Stomach smooth muscle (tissue), 2 donors: ENCODE measurements around the gene USP48.

Experiments used
- H3K27ac ChIP-seq: one replicate; pipeline ENCODE4 v1.7.0; 2013; ENCODE audit warnings: mild to moderate bottlenecking, low read length, inconsistent platforms
- H3K27me3 ChIP-seq, 2 donors: one replicate each; pipeline ENCODE4 v1.7.0; 2013; ENCODE audit warnings: low read length in 2 of 2; ENCODE audit not compliant: insufficient read depth in 2 of 2, control insufficient read depth in 1 of 2
- H3K36me3 ChIP-seq, 2 donors: one replicate each; pipeline ENCODE4 v1.7.0; 2013; ENCODE audit warnings: low read length in 2 of 2; ENCODE audit not compliant: control insufficient read depth in 2 of 2, insufficient read depth in 2 of 2
- H3K4me1 ChIP-seq: one replicate; pipeline ENCODE4 v1.7.0; 2013; ENCODE audit warnings: low read length; ENCODE audit not compliant: control insufficient read depth, insufficient read depth
- H3K4me3 ChIP-seq, 2 donors: one replicate each; pipeline ENCODE4 v1.7.0; 2013; ENCODE audit warnings: low read length in 2 of 2
- H3K9ac ChIP-seq, 2 donors: one replicate each; pipeline ENCODE4 v1.7.0; 2013; ENCODE audit warnings: low read length in 2 of 2, mild to moderate bottlenecking in 1 of 2
- H3K9me3 ChIP-seq, 2 donors: one replicate each; pipeline ENCODE4 v1.7.0; 2013; ENCODE audit warnings: low read length in 2 of 2; ENCODE audit not compliant: control insufficient read depth in 2 of 2
- donor health status: healthy.
- donor health status: Pancreatic carcinoma.

USP48 gene

GRCh38 chr1:21651214-21652042 lies 131.5 kb downstream of the USP48 start:
- peak overlapping the region; percentile 12 to 76 for H3K4me3 ChIP-seq
- H3K27ac ChIP-seq, result no peak overlapping the region
- H3K36me3 ChIP-seq, result no peaks in the 10 kb centered on the region
- H3K9ac ChIP-seq, result no peak overlapping the region
- peaks cover 33 to 47% of the 10 kb centered on the region in 2 donors for H3K27me3 ChIP-seq
- no peaks in the 10 kb centered on the region for H3K9me3 ChIP-seq
- peaks cover 13% of the 10 kb centered on the region for H3K4me1 ChIP-seq

DNA sequence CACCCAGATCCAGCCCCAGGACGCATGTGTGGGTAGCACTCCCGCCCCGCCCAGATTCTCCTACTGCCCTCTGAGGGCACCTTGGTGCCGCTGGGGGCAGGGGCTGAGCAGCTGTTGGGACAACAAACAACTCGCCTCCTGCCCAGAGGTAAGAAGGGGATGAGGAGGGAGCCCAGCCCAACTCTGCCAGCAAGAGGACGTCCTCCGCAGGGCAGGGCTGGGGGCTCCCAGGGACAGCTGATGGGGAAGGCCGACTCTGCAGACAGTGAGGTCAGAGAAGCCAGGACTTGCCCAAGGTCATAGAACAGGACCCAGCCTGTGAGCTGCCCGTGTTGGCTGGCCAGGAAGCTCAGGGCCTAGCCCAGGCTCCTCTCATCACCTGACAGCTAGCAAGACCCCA lies 132.5 kb downstream of the USP48 start:
- Histone ChIP-seq H3K27ac (no peak overlapping the region), H3K9ac (no peak overlapping the region)

DNA sequence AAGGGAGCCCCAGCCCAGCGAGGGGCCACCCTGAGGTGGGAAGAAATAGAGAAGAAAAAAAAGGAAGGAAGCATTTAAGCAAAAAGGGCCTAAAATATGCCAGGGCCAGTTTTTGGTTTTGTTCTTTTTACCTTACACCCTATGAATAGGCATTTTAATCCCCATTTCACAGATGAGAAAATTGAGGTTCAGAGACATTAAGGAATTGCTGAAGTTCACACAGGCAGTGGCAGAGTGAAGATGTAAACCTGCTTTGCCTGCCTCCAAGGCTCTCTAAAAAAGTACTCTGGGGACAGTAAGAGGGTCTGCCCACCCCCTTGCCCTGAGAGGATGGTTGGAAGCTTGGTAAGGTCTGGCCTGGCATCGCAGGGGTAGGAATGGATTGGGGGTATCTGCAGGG lies 133.6 kb downstream of the USP48 start:
- Histone ChIP-seq H3K4me1 (peaks cover 13% of the 10 kb centered on the region), H3K9me3 (no peaks in the 10 kb centered on the region), H3K27ac (no peak overlapping the region), H3K9ac (no peak overlapping the region), H3K36me3 (no peaks in the 10 kb centered on the region), H3K27me3 (peaks cover 45 to 50% of the 10 kb centered on the region in 2 donors), H3K4me3 (no peak overlapping the region)

More for the DNA sequence above, 132.5 kb downstream of the USP48 start:
- H3K9me3 ChIP-seq, result no peaks in the 10 kb centered on the region
- H3K36me3 ChIP-seq, result no peaks in the 10 kb centered on the region
- peaks cover 13% of the 10 kb centered on the region for H3K4me1 ChIP-seq
- peaks cover 42 to 50% of the 10 kb centered on the region in 2 donors for H3K27me3 ChIP-seq
- no peak overlapping the region for H3K4me3 ChIP-seq

DNA sequence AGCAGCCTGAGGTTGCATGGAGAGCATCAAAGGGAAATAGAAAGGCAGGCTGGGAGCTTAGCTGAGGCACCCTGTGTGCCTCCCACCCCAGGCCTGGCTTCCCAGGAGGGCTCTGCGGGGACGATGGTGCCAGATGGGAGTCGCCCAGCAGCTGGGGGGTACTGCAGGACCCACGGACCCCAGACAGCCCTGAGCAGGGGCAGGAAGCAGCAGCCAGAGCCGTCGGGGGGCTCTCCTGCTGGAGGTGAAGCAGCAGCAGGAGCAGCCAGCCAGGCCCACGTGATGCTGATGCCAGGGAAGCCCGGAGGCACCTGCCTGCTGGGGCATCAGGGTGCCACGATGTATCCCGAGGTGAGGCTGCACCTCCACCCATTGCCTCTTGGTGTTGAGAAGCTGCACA lies 134.2 kb downstream of the USP48 start:
- Histone ChIP-seq H3K4me3 (no peak overlapping the region), H3K4me1 (peaks cover 13% of the 10 kb centered on the region), H3K36me3 (no peaks in the 10 kb centered on the region), H3K27me3 (peaks cover 46 to 51% of the 10 kb centered on the region in 2 donors), H3K27ac (no peak overlapping the region), H3K9ac (no peak overlapping the region), H3K9me3 (no peaks in the 10 kb centered on the region)

DNA sequence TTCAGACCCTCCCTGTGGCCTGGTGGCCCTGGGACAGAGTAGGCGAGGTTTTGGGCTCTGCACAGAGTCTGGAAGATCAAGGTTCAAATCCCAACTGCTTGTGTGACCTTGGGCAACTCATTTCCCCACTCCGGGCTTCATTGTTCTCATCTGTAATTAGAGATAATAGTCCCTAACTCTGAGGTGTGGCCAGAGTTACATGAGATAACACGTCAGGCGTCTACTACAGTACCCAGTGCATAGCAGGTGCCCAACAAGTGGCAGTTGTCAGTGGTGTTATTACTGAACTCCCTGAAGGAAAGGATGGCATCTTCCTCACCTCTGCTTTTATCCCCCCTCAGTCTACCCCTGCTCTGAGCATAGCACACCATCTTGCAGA lies 134.6 kb downstream of the USP48 start:
- H3K9ac ChIP-seq, result no peak overlapping the region
- H3K36me3 ChIP-seq, result no peaks in the 10 kb centered on the region
- no peak overlapping the region for H3K4me3 ChIP-seq
- no peak overlapping the region for H3K27ac ChIP-seq
- no peaks in the 10 kb centered on the region for H3K9me3 ChIP-seq
- peaks cover 46 to 53% of the 10 kb centered on the region in 2 donors for H3K27me3 ChIP-seq
- H3K4me1 ChIP-seq, result peaks cover 13% of the 10 kb centered on the region

DNA sequence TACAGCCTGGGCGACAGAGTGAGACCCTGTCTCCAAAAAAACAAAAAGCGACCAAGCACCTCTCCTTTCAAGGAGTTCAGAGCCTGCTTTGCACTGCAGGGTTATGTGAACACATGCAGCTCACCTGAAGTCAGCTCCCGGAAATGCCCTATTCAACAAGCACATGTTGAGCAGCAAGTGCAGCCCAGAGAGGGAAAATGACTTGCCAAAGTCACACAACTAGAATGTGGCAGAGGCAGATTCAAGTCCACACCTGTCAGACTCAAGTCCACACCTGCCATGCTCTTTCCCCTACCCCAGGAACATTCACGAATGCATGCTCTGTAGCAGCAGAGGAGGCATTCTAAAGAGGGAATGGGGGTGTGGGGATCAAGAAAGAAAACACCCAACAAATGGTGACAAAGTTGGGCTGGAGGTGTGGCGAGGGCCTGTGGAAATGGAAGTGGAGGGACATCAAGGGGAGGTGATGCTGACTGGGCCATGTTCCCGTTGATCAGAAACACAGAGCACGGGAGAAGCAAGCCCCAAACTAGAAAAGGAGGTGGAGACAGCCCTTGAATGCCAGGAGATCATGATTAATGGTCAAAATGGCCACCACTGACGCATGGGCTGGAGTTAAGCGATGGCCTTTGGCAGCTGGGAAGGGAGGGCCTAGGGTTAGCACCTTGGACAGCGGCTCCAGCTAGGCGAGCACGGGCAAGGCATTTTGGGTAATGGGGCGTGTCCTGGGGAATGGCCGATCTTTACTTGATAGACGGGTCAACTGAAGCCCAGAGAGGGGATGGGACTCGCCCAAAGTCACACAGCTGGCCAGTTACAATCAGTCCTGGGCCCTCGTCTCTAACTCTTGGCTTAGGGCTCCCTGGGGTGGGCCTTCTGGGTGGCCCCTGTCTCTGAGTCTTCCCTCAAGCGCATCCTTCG lies 135.3 kb downstream of the USP48 start:
- H3K4me1 ChIP-seq, result peaks cover 13% of the 10 kb centered on the region
- no peaks in the 10 kb centered on the region for H3K36me3 ChIP-seq
- H3K27ac ChIP-seq, result no peak overlapping the region
- no peak overlapping the region for H3K4me3 ChIP-seq
- no peaks in the 10 kb centered on the region for H3K9me3 ChIP-seq
- H3K9ac ChIP-seq, result no peak overlapping the region
- peaks cover 46 to 48% of the 10 kb centered on the region in 2 donors for H3K27me3 ChIP-seq

- no peak overlapping the region for H3K9ac ChIP-seq
- H3K27me3 ChIP-seq, result peaks cover 44 to 46% of the 10 kb centered on the region in 2 donors
Observed at GRCh38 chr1:21645550-21645949, 137.4 kb downstream of the USP48 start.

DNA sequence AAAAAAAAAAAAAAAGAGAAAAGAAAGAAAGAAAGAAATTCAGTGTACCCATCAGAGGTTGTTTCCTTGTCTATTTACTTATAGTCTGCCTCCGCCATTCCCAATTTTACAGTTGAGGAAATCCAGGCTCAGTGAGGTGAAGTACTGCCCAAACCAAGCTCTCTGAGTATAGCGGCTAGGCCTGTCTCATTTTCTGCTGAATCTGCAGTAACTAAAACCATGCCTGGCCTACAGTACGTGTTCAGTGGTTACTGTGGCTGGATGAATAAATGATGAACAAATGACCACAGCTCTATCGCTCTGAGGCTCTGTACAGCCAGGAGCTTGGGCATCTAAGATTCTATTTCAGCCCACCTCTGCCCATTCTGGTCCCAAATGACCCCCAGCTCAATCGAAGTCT lies 138.0 kb downstream of the USP48 start:
- H3K36me3 ChIP-seq, result no peaks in the 10 kb centered on the region
- peaks cover 43 to 46% of the 10 kb centered on the region in 2 donors for H3K27me3 ChIP-seq
- no peak overlapping the region for H3K27ac ChIP-seq
- no peak overlapping the region for H3K9ac ChIP-seq
- H3K4me1 ChIP-seq, result no peaks in the 10 kb centered on the region
- no peak overlapping the region for H3K4me3 ChIP-seq
- H3K9me3 ChIP-seq, result no peaks in the 10 kb centered on the region

More at GRCh38 chr1:21645550-21645949, 137.4 kb downstream of the USP48 start:
- no peaks in the 10 kb centered on the region for H3K36me3 ChIP-seq
- H3K9me3 ChIP-seq, result no peaks in the 10 kb centered on the region
- no peaks in the 10 kb centered on the region for H3K4me1 ChIP-seq
- no peak overlapping the region for H3K27ac ChIP-seq
- no peak overlapping the region for H3K4me3 ChIP-seq

- no peak overlapping the region for H3K9ac ChIP-seq
- peaks cover 40 to 44% of the 10 kb centered on the region in 2 donors for H3K27me3 ChIP-seq
- no peak overlapping the region for H3K4me3 ChIP-seq
- H3K9me3 ChIP-seq, result no peaks in the 10 kb centered on the region
- H3K4me1 ChIP-seq, result no peaks in the 10 kb centered on the region
- H3K36me3 ChIP-seq, result no peaks in the 10 kb centered on the region
- no peak overlapping the region for H3K27ac ChIP-seq
Observed at GRCh38 chr1:21644348-21644747, 138.6 kb downstream of the USP48 start.

GRCh38 chr1:21643624-21644023 lies 139.3 kb downstream of the USP48 start:
- H3K4me1 ChIP-seq, result no peaks in the 10 kb centered on the region
- H3K27me3 ChIP-seq, result peaks cover 33 to 42% of the 10 kb centered on the region in 2 donors
- H3K36me3 ChIP-seq, result no peaks in the 10 kb centered on the region
- H3K9ac ChIP-seq, result no peak overlapping the region
- H3K4me3 ChIP-seq, result no peak overlapping the region
- H3K27ac ChIP-seq, result no peak overlapping the region
- no peaks in the 10 kb centered on the region for H3K9me3 ChIP-seq
